Endothelial cell of umbilical vein (primary cell): Measurements from ENCODE around the gene PLXND1. TPM values are rescaled to one million over a fixed set of nuclear protein-coding genes. Genes with fewer than 3 reads are reported as not detected.
"Not testable (repeated sequence)": the region's sequence is repeated elsewhere in the genome, so short reads cannot be mapped to it uniquely, and the experiment has no call there.

Source experiments
- BruUV-seq: library from RNA; stranded (reverse); fragments of 400-500 nt; replicated peaks from 2 replicates; lab custom pipeline; 2021; lab: Mats Ljungman, UMichigan
- CTCF ChIA-PET: fragments of 300-600, 350-600 bp; sonication (Branson Sonifier 250); formaldehyde crosslinking; loops from one replicate; lab custom pipeline; 2021; ENCODE audit warnings: antibody characterized with exemption, inconsistent platforms; lab: Charles Lee
- POLR2A ChIA-PET: fragments of 300-600, 350-600 bp; sonication (Branson Sonifier 250); formaldehyde crosslinking; loops from one replicate; lab custom pipeline; 2021; ENCODE audit warnings: antibody characterized with exemption, inconsistent platforms; lab: Charles Lee
- DNase-seq: peaks from one replicate; pipeline ENCODE4 v3.0.0-alpha.2; 2011; ENCODE audit warnings: low read depth, low spot score
- FAIRE-seq: peaks from 2 replicates; lab custom pipeline; 2011; peaks lifted over from hg19 to GRCh38; lab: Jason Lieb, UNC
- H2AFZ ChIP-seq: 2 replicates; pipeline ENCODE4 v1.6.0; 2012; ENCODE audit warnings: low read depth, low read length, control low read depth, inconsistent platforms
- H3K27ac ChIP-seq: 2 replicates; pipeline ENCODE4 v1.5.1; 2011; ENCODE audit warnings: low read depth, mild to moderate bottlenecking, control low read depth, low read length, moderate library complexity; ENCODE audit not compliant: insufficient read depth
- H3K27me3 ChIP-seq, 2 experiments: 2 replicates each; pipeline versions ENCODE4 v1.6.0 to v1.6.1; 2011; ENCODE audit warnings: low read length in 2 of 2, mixed read lengths in 1 of 2; ENCODE audit not compliant: control insufficient read depth in 2 of 2, insufficient read depth in 2 of 2
- H3K36me3 ChIP-seq, 2 experiments: 2 replicates in 1 of 2; 3 replicates in 1 of 2; pipeline ENCODE4 v1.5.1; 2011; ENCODE audit warnings: low read length in 2 of 2, mild to moderate bottlenecking in 1 of 2, moderate library complexity in 1 of 2; ENCODE audit not compliant: control insufficient read depth in 2 of 2, insufficient read depth in 2 of 2; ENCODE audit errors: extremely low read depth in 1 of 2
- H3K4me1 ChIP-seq: 3 replicates; pipeline ENCODE4 v1.5.1; 2011; ENCODE audit warnings: mild to moderate bottlenecking, low read length; ENCODE audit not compliant: control insufficient read depth, insufficient read depth; ENCODE audit errors: extremely low read depth
- H3K4me2 ChIP-seq: 2 replicates; pipeline ENCODE4 v1.6.1; 2011; ENCODE audit warnings: low read length, control low read depth, mixed read lengths; ENCODE audit not compliant: insufficient read depth
- H3K4me3 ChIP-seq, 3 experiments: fragments of 200-600 bp in 1 of 3; sonication (generic), shearing (Covaris generic) in 1 of 3; replicated peaks in 1 of 3; 2 replicates each; pipeline ENCODE4 v1.5.1; 2011 to 2016; ENCODE audit warnings: control low read depth in 3 of 3, low read length in 3 of 3, mild to moderate bottlenecking in 2 of 3, inconsistent platforms in 1 of 3, low read depth in 1 of 3, moderate library complexity in 1 of 3; ENCODE audit not compliant: insufficient read depth in 1 of 3
- H3K79me2 ChIP-seq: 2 replicates; pipeline ENCODE4 v1.6.0; 2012; ENCODE audit warnings: low read length, inconsistent platforms; ENCODE audit not compliant: control insufficient read depth, insufficient read depth
- H3K9ac ChIP-seq: replicated peaks from 2 replicates; pipeline ENCODE3; 2011; ENCODE audit warnings: low read length, control low read depth; ENCODE audit not compliant: insufficient read depth; ENCODE audit errors: extremely low read depth
- H3K9me1 ChIP-seq: replicated peaks from 3 replicates; pipeline ENCODE4 v1.6.0; 2011; ENCODE audit warnings: mild to moderate bottlenecking, low read length; ENCODE audit not compliant: control insufficient read depth, insufficient read depth; ENCODE audit errors: extremely low read depth
- H3K9me3 ChIP-seq: replicated peaks from 2 replicates; pipeline ENCODE4 v1.5.1; 2012; ENCODE audit warnings: low read length, inconsistent platforms; ENCODE audit not compliant: control insufficient read depth, insufficient read depth
- H4K20me1 ChIP-seq: replicated peaks from 2 replicates; pipeline ENCODE3; 2011; ENCODE audit warnings: mild to moderate bottlenecking, low read length; ENCODE audit not compliant: control insufficient read depth, insufficient read depth; ENCODE audit errors: extremely low read depth
- EZH2 ChIP-seq: IDR thresholded peaks from 2 replicates; pipeline ENCODE4 v1.6.1; 2012; ENCODE audit warnings: borderline replicate concordance, low read depth, mild to moderate bottlenecking, moderate library complexity, low read length, inconsistent platforms; ENCODE audit not compliant: severe bottlenecking
- FOS ChIP-seq: IDR thresholded peaks from 2 replicates; pipeline ENCODE4 v1.6.1; 2011; ENCODE audit warnings: mild to moderate bottlenecking, low read length, moderate library complexity, borderline replicate concordance; ENCODE audit not compliant: insufficient read depth
- GATA2 ChIP-seq: IDR thresholded peaks from 2 replicates; pipeline ENCODE4 v1.7.0; 2011; ENCODE audit warnings: low read depth, mild to moderate bottlenecking, moderate library complexity, mixed read lengths, low read length; ENCODE audit not compliant: insufficient read length, insufficient read depth
- JUN ChIP-seq: IDR thresholded peaks from 2 replicates; pipeline ENCODE4 v1.6.1; 2011; ENCODE audit warnings: borderline replicate concordance, low read depth; ENCODE audit not compliant: insufficient read length, insufficient read depth
- MYC ChIP-seq: IDR thresholded peaks from one replicate; pipeline ENCODE4 v1.6.1; 2011; ENCODE audit warnings: mild to moderate bottlenecking, low read depth, low read length
- dilution Hi-C: fragments of 300-500 bp; cut with MboI; formaldehyde crosslinking; loops from one replicate; pipeline ENCODE4 v1.15.0; 2019; ENCODE audit warnings: low sequenced_read_pairs; ENCODE audit not compliant: extremely low pct_ligation_motif_present
- intact Hi-C: fragments of 100-400 bp; cut with micrococcal nuclease; formaldehyde crosslinking; loops from one replicate; pipeline ENCODE4 v1.10.0; 2022
- polyA plus RNA-seq, 4 experiments: library from polyadenylated mRNA; depleted of rRNA in 3 of 4; stranded (reverse) in 3 of 4; unstranded in 1 of 4; fragments of >200 nt; gene quantifications; 2 replicates each; pipeline versions ENCODE4 v1.2.1 to v1.2.3, GENCODE V29; 2011 to 2012; ENCODE audit warnings: missing spikeins in 1 of 4
- total RNA-seq: library from RNA; stranded (reverse); gene quantifications from 2 replicates; pipeline ENCODE4 v1.2.3, GENCODE V29; 2021
- TF ChIP-seq, protein P1 (sequence below): IDR thresholded peaks from 2 replicates; pipeline ENCODE4 v1.6.1; 2011; ENCODE audit not compliant: insufficient read depth, insufficient read length

Gene PLXND1
- total and polyA plus RNA-seq, 2 donors (not counting 3 experiments of a cell fraction or from before 2014, with no cell fraction given), result 300 to 834 TPM

DNA sequence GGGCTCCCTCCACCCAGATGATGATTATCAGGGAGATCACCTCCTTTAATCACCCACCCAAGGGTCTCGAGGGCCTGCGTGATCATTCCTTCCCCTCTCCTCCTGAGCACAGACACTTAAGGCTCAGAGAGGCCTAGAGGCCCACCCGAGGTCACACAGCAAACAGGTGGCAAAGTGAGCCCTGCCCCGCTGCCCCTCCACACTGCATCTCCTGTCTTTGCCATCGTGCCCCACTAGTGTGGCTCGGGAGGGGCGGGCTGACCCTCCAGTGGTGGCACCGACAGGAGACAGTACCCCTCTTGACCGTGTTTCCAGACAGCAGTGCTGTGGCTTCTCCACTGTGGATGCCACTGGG, 4.9 kb upstream of the PLXND1 start:
- no peaks in the 10 kb centered on the region for H3K79me2 ChIP-seq
- no peak for DNase-seq
- H3K4me1 ChIP-seq, result peaks cover 50% of the 10 kb centered on the region
- no peaks in the 10 kb centered on the region for H3K9me3 ChIP-seq
- no peaks in the 10 kb centered on the region for H4K20me1 ChIP-seq
- no peak overlapping the region for H3K4me3 ChIP-seq
- H2AFZ ChIP-seq, result peak overlapping the region; percentile 50
- H3K27ac ChIP-seq, result peak overlapping the region; percentile 62
- BruUV-seq, result no TSS peak
- dilution Hi-C loops (no loop called here), intact Hi-C loops (no loop called here)
- H3K27me3 ChIP-seq, result no peaks in the 10 kb centered on the region
- TF ChIP-seq MYC, result no peak
- TF ChIP-seq GATA2, result no peak
- TF ChIP-seq, protein P1, sequence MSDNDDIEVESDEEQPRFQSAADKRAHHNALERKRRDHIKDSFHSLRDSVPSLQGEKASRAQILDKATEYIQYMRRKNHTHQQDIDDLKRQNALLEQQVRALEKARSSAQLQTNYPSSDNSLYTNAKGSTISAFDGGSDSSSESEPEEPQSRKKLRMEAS, result no peak
- TF ChIP-seq FOS, result no peak
- TF ChIP-seq JUN, result no peak
- no peak for TF ChIP-seq EZH2
- no peak for FAIRE-seq
- H3K9ac ChIP-seq, result peak overlapping the region; percentile 31
- ChIA-PET POLR2A (no interaction called here), CTCF (interaction anchor here (2.4 kb wide), 1 partner anchor 11 kb away, joined by 11 read pairs; no protein-coding TSS in a partner anchor)
- H3K4me2 ChIP-seq, result no peak overlapping the region
- no peaks in the 10 kb centered on the region for H3K9me1 ChIP-seq
- no peaks in the 10 kb centered on the region for H3K36me3 ChIP-seq

DNA sequence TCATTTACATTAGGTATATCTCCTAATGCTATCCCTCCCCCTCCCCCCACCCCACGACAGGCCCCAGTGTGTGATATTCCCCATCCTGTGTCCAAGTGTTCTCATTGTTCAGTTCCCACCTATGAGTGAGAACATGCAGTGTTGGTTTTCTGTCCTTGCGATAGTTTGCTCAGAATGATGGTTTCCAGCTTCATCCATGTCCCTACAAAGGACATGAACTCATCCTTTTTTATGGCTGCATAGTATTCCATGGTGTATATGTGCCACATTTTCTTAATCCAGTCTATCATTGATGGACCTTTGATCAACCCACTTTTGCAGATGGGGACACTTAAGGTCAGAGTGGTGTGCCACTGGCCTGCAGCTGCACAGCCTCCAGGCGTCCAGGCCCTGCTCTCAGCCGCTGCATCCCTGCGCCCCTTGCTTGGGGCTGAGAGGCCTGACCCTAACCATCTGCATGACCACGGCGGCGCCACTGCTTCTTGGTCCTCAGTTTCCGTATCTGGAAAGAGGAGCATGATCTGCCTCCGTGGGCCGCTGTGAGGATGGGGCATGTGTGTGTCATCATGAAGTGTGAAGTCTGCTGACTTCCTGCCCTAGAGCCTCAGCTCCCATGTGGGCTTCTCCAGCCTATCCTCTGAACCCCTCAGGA, 4.4 kb upstream of the PLXND1 start:
- POLR2A ChIA-PET, result interaction anchor here (0.6 kb wide), 1 partner anchor 15 kb away, joined by 5 read pairs; no protein-coding TSS in a partner anchor
- dilution Hi-C loops, result not testable (repeated sequence)

More for the DNA sequence above, 4.4 kb upstream of the PLXND1 start:
- CTCF ChIA-PET, result interaction anchor here (1.3 kb wide), 1 partner anchor 9 kb away, joined by 3 read pairs; no protein-coding TSS in a partner anchor
- H4K20me1 ChIP-seq, H3K79me2 ChIP-seq, H3K9ac ChIP-seq, FAIRE-seq, H3K4me3 ChIP-seq, H3K4me2 ChIP-seq, H3K9me1 ChIP-seq, BruUV-seq, H2AFZ ChIP-seq, H3K9me3 ChIP-seq, H3K36me3 ChIP-seq, H3K27me3 ChIP-seq, DNase-seq: not testable (repeated sequence)
- H3K27ac ChIP-seq, result peak overlapping the region; percentile 62
- intact Hi-C loops, result loop anchor here (1.0 kb wide), 1 partner anchor 8 kb away; no protein-coding TSS in a partner anchor
- peaks cover 50% of the 10 kb centered on the region for H3K4me1 ChIP-seq
